H1 (cell line): ENCODE measurements around the gene ZNF805. TPM values are rescaled to one million over a fixed set of nuclear protein-coding genes. Genes with fewer than 3 reads are reported as not detected.

Source experiments
- BACH1 ChIP-seq: IDR thresholded peaks from 2 replicates; pipeline ENCODE4 v1.6.1; 2012; ENCODE audit warnings: low read length, improper control_type of control experiment
- polyA plus RNA-seq, 7 experiments: library from polyadenylated mRNA; depleted of rRNA in 3 of 7; stranded (reverse) in 5 of 7; unstranded in 2 of 7; fragments of >200 nt in 5 of 7; fragments of 200-250 nt in 2 of 7; gene quantifications; 1 replicate in 5 of 7; 2 replicates in 1 of 7; 4 replicates in 1 of 7; pipeline versions ENCODE4 v1.2.1 to v1.2.3, GENCODE V29; 2011 to 2013; ENCODE audit warnings: missing spikeins in 2 of 7, mixed read lengths in 2 of 7
- total RNA-seq: library from RNA; stranded (reverse); fragmentation: NEBNext Ultra II Directional; extraction: Animal tissue kit (Norgen Biotek cat#: 25700); gene quantifications from 2 replicates; pipeline ENCODE4 v1.2.1, GENCODE V29; 2021

ZNF805 gene
- total and polyA plus RNA-seq, 2 of the 8 experiments (the other 6 are each of a cell fraction or from before 2014, with no cell fraction given), result 2.3 to 14.8 TPM

GRCh38 chr19:57279418-57280164, 39.2 kb downstream of the ZNF805 start (continued):
- no peak for TF ChIP-seq BACH1
